ENCODE measurements around the gene FBXW8.

The FBXW8 gene

GRCh38 chr12:116980083-116980482, 69.3 kb downstream of the FBXW8 start:
- TF ChIP-seq, protein P1, sequence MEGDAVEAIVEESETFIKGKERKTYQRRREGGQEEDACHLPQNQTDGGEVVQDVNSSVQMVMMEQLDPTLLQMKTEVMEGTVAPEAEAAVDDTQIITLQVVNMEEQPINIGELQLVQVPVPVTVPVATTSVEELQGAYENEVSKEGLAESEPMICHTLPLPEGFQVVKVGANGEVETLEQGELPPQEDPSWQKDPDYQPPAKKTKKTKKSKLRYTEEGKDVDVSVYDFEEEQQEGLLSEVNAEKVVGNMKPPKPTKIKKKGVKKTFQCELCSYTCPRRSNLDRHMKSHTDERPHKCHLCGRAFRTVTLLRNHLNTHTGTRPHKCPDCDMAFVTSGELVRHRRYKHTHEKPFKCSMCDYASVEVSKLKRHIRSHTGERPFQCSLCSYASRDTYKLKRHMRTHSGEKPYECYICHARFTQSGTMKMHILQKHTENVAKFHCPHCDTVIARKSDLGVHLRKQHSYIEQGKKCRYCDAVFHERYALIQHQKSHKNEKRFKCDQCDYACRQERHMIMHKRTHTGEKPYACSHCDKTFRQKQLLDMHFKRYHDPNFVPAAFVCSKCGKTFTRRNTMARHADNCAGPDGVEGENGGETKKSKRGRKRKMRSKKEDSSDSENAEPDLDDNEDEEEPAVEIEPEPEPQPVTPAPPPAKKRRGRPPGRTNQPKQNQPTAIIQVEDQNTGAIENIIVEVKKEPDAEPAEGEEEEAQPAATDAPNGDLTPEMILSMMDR (IDR thresholded peaks at IDR 0.05; ENCODE audit: control insufficient read depth, insufficient read depth, low read depth, low read length, missing control alignments) = no peak

GRCh38 chr12:116982791-116983411, 72.2 kb downstream of the FBXW8 start:
- TF ChIP-seq, protein P1 (IDR thresholded peaks at IDR 0.05; ENCODE audit: control insufficient read depth, insufficient read depth, low read depth, low read length, missing control alignments) = no peak
- H3K4me3 ChIP-seq (ENCODE audit: control insufficient read depth, low read depth, low read length) = no peak overlapping the region
- peak; percentile 76 for DNase-seq (ENCODE audit: low read depth)

More at GRCh38 chr12:116980083-116980482, 69.3 kb downstream of the FBXW8 start:
- DNase-seq (ENCODE audit: low read depth) = no peak
- no peak overlapping the region for H3K4me3 ChIP-seq (ENCODE audit: control insufficient read depth, low read depth, low read length)

DNA sequence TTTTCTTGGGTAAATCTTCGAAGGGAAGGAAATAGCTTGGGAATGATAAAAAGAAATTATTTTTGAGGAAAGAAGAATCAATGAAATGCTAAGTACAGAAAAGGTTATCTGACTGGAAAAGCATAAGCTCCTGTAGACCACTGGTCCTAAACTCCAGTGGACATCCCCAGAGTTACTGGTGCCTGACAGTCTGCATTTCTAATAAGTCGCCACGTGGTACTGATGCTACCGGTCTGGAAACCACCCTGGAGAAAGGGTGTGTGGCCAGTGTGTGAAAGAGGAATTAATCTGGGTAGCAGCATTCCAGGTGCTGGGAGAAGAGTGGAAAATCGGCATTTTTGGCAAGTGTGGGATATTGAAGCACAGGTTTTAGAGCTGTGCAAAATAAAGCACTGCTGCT, 73.3 kb downstream of the FBXW8 start:
- H3K4me3 ChIP-seq (ENCODE audit: control insufficient read depth, low read depth, low read length) = no peak overlapping the region
- TF ChIP-seq, protein P1 (IDR thresholded peaks at IDR 0.05; ENCODE audit: control insufficient read depth, insufficient read depth, low read depth, low read length, missing control alignments) = no peak
- no peak for DNase-seq (ENCODE audit: low read depth)

- TF ChIP-seq, protein P1 (IDR thresholded peaks at IDR 0.05; ENCODE audit: control insufficient read depth, insufficient read depth, low read depth, low read length, missing control alignments) = no peak
- DNase-seq (ENCODE audit: low read depth) = no peak
- no peak overlapping the region for H3K4me3 ChIP-seq (ENCODE audit: control insufficient read depth, low read depth, low read length)
Measured at GRCh38 chr12:116990329-116990728, 79.6 kb downstream of the FBXW8 start.

DNA sequence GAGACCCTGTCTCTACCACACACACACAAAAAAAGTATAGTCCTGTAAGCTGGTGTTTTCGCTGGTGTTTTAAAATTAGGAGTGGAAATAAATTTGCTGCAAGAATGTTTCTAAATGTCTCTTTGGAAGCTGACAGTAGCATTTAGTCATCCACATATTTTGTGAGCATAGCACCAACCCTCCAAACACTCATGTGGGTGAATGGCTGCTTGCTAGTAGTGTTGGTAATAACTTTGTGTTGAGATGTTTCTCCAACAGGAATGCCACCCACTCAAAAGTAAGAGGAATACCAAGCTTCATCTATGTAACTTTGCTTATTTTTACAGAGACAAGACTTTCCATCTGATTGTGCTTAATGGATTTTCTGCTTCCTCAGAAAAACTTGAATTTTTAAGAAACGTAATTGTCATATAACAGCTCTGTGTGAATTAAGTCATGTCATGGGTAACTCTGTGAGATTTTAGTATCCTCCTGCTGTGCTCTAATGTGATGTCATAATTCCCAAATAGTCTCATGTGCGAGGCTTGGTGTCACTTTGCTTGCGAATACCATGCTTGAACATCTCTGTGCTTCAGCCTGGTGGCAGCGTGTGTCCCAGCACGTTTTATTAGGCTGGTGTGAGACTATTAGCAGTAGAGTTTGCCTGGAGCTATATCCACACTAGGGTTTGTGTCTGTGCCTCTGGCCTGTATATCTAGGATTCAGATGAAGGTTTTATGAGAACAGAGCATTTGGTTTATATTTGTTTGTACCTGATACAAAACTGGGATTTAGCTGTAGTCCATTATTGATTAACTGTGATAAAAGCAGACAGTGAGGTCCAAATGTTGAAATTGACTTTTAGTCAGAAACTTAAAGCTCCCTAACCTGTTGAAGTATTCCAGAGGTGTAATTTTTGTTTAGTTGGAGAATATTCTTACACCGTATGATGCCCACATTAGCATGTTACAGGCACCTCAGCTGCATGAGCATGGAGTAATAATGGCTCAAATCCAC, 80.5 kb downstream of the FBXW8 start:
- TF ChIP-seq, protein P1 (IDR thresholded peaks at IDR 0.05; ENCODE audit: control insufficient read depth, insufficient read depth, low read depth, low read length, missing control alignments) = no peak
- no peak overlapping the region for H3K4me3 ChIP-seq (ENCODE audit: control insufficient read depth, low read depth, low read length)
- peak; percentile 33 for DNase-seq (ENCODE audit: low read depth)

GRCh38 chr12:116996093-116996492, 85.3 kb downstream of the FBXW8 start:
- no peak overlapping the region for H3K4me3 ChIP-seq (ENCODE audit: control insufficient read depth, low read depth, low read length)
- TF ChIP-seq, protein P1 (IDR thresholded peaks at IDR 0.05; ENCODE audit: control insufficient read depth, insufficient read depth, low read depth, low read length, missing control alignments) = no peak
- no peak for DNase-seq (ENCODE audit: low read depth)
